HepG2 (cell line): ENCODE measurements around the gene PKD2L1. TPM values are rescaled to one million over a fixed set of nuclear protein-coding genes. Genes with fewer than 3 reads are reported as not detected.

ENCODE experiments used
- AHR ChIP-seq: IDR thresholded peaks from 2 replicates; pipeline ENCODE4 v1.6.1; 2018; ENCODE audit warnings: missing genetic modification reagents, missing compliant biosample characterization
- ETS1 ChIP-seq: sonication (generic); formaldehyde crosslinking; IDR thresholded peaks from 2 replicates; pipeline ENCODE4 v1.4.0; 2020; ENCODE audit warnings: missing genetic modification reagents
- GLMP ChIP-seq: sonication (generic); formaldehyde crosslinking; IDR thresholded peaks from 2 replicates; pipeline ENCODE4 v1.9.0; 2021; ENCODE audit warnings: missing genetic modification reagents, mild to moderate bottlenecking, borderline replicate concordance
- HOXA9 ChIP-seq: sonication (generic); formaldehyde crosslinking; IDR thresholded peaks from 2 replicates; pipeline ENCODE4 v1.8.1; 2022; ENCODE audit warnings: missing genetic modification reagents, mild to moderate bottlenecking, moderate library complexity, borderline replicate concordance
- MYC ChIP-seq: sonication (generic); formaldehyde crosslinking; IDR thresholded peaks from 2 replicates; pipeline ENCODE4 v1.9.0; 2021; ENCODE audit warnings: missing genetic modification reagents, borderline replicate concordance
- NCOR1 ChIP-seq: fragments of 200-600 bp; sonication (generic); IDR thresholded peaks from 2 replicates; pipeline ENCODE4 v1.7.0; 2017; ENCODE audit warnings: antibody characterized with exemption, low read length, borderline replicate concordance
- RAD21 ChIP-seq: fragments of 450-650 bp; formaldehyde crosslinking; IDR thresholded peaks from 2 replicates; pipeline ENCODE4 v1.5.0; 2020; ENCODE audit warnings: mild to moderate bottlenecking
- TFAP4 ChIP-seq: sonication (generic); IDR thresholded peaks from 2 replicates; pipeline ENCODE4 v1.6.1; 2016; ENCODE audit warnings: low read depth, borderline replicate concordance
- TFE3 ChIP-seq: IDR thresholded peaks from 2 replicates; pipeline ENCODE4 v1.6.1; 2016
- TIGD3 ChIP-seq: sonication (generic); formaldehyde crosslinking; IDR thresholded peaks from 2 replicates; pipeline ENCODE4 v1.5.1; 2020; ENCODE audit warnings: mild to moderate bottlenecking, missing genetic modification reagents, borderline replicate concordance
- TRAFD1 ChIP-seq: sonication (generic); formaldehyde crosslinking; IDR thresholded peaks from 2 replicates; pipeline ENCODE4 v1.5.1; 2020; ENCODE audit warnings: missing genetic modification reagents, mild to moderate bottlenecking, borderline replicate concordance
- ZBTB7B ChIP-seq: sonication (generic); formaldehyde crosslinking; IDR thresholded peaks from 2 replicates; pipeline ENCODE4 v1.4.0; 2020; ENCODE audit warnings: missing genetic modification reagents
- ZFP91 ChIP-seq: sonication (generic); formaldehyde crosslinking; IDR thresholded peaks from 2 replicates; pipeline ENCODE4 v1.9.0; 2022; ENCODE audit warnings: missing genetic modification reagents, mild to moderate bottlenecking, borderline replicate concordance
- ZFX ChIP-seq: sonication (generic); formaldehyde crosslinking; IDR thresholded peaks from 2 replicates; pipeline ENCODE4 v1.4.0; 2020; ENCODE audit warnings: mild to moderate bottlenecking, low read depth, missing genetic modification reagents, moderate library complexity
- ZNF207 ChIP-seq: fragments of 450-650 bp; IDR thresholded peaks from 2 replicates; pipeline ENCODE4 v1.6.1; 2016; ENCODE audit warnings: antibody characterized with exemption, borderline replicate concordance
- ZNF678 ChIP-seq: sonication (generic); formaldehyde crosslinking; IDR thresholded peaks from 2 replicates; pipeline ENCODE4 v1.4.0; 2020; ENCODE audit warnings: mild to moderate bottlenecking, missing genetic modification reagents
- ZNF777 ChIP-seq: sonication (generic); formaldehyde crosslinking; IDR thresholded peaks from 2 replicates; pipeline ENCODE4 v1.4.0; 2020; ENCODE audit warnings: missing genetic modification reagents
- ZSCAN21 ChIP-seq: sonication (generic); formaldehyde crosslinking; IDR thresholded peaks from 2 replicates; pipeline ENCODE4 v1.8.0; 2022; ENCODE audit warnings: mild to moderate bottlenecking, missing genetic modification reagents, moderate library complexity, borderline replicate concordance
- polyA plus RNA-seq, 8 experiments: library from polyadenylated mRNA; depleted of rRNA in 3 of 8; stranded (reverse) in 7 of 8; unstranded in 1 of 8; fragments of >200 nt; fragmentation: Illumina TruSeq in 4 of 8; extraction: Trizol in 4 of 8; gene quantifications; 2 replicates each; pipeline versions ENCODE4 v1.2.1 to v1.2.3, GENCODE V29; 2011 to 2016; ENCODE audit warnings: low read depth in 4 of 8, missing spikeins in 1 of 8, mixed read lengths in 1 of 8; ENCODE audit not compliant: insufficient read depth in 1 of 8
- total RNA-seq, 5 experiments: library from RNA; depleted of rRNA; stranded (reverse); fragments of >200 nt; fragmentation: Illumina TruSeq; extraction: Trizol; gene quantifications; 2 replicates each; pipeline ENCODE4 v1.2.3, GENCODE V29; 2016; ENCODE audit warnings: low read depth in 1 of 5

Gene PKD2L1
- total and polyA plus RNA-seq, 2 of the 13 experiments (the other 11 are each of a cell fraction or from before 2014, with no cell fraction given), result 0.07 to 0.15 TPM

GRCh38 chr10:100346765-100347567 is 16.9 kb upstream of the PKD2L1 start, which contains the start of gene SCD (continued):
- TF ChIP-seq ZFP91 (CRISPR knock-in tag), result peak; percentile 89; the same call in 1 of the 2 replicates
- TF ChIP-seq AHR, result no peak
- no peak for TF ChIP-seq ETS1 (CRISPR knock-in tag)
- peak; percentile 50; the same call in 1 of the 2 replicates for TF ChIP-seq ZFX (CRISPR knock-in tag)
- TF ChIP-seq MYC, result peak; percentile 47
- TF ChIP-seq ZNF207, result no peak
- no peak for TF ChIP-seq TRAFD1 (CRISPR knock-in tag)
- no peak for TF ChIP-seq NCOR1
- no peak for TF ChIP-seq TFE3 (CRISPR knock-in tag)
- no peak for TF ChIP-seq ZSCAN21
- peak; percentile 22; the same call in 1 of the 2 replicates for TF ChIP-seq TFAP4
- TF ChIP-seq GLMP (CRISPR knock-in tag), result 0 out of 2 replicates have a peak, but pooled peaks have one; percentile 44
- TF ChIP-seq RAD21, result no peak; the same call in 1 of the 2 replicates
- no peak for TF ChIP-seq TIGD3 (CRISPR knock-in tag)
- TF ChIP-seq ZBTB7B (CRISPR knock-in tag), result peak; percentile 15
- 0 out of 2 replicates have a peak, but pooled peaks have one; percentile 38 for TF ChIP-seq ZNF678 (CRISPR knock-in tag)
- no peak for TF ChIP-seq HOXA9 (CRISPR knock-in tag)
- no peak; the same call in 1 of the 2 replicates for TF ChIP-seq ZNF777 (CRISPR knock-in tag)
